ENCODE results near the gene C17orf113. TPM values are rescaled to one million over a fixed set of nuclear protein-coding genes. Genes with fewer than 3 reads are reported as not detected.
"Not testable (repeated sequence)": the region's sequence is repeated elsewhere in the genome, so short reads cannot be mapped to it uniquely, and the experiment has no call there.

Gene C17orf113
- total and polyA plus RNA-seq, 2 donors (not counting 1 experiment from before 2014, with no cell fraction given), result 0.07 to 0.66 TPM

- peak in 1 of 2 donors; percentile 19 for DNase-seq (ENCODE audit: low read depth in 2 of 2)
- Histone ChIP-seq H3K27ac (ENCODE audit: insufficient read depth, low read length) (peak overlapping the region; percentile 28), H4K20me1 (ENCODE audit: control insufficient read depth, extremely low read depth, insufficient read depth, low read length) (no peaks in the 10 kb centered on the region), H3K4me2 (ENCODE audit: extremely low read depth, insufficient read depth, low read length) (no peak overlapping the region), H3K79me2 (ENCODE audit: control insufficient read depth, insufficient read depth, low read length) (peaks cover 14% of the 10 kb centered on the region), H3K9me3 (ENCODE audit: control insufficient read depth, insufficient read depth, low read depth, low read length) (no peaks in the 10 kb centered on the region), H3K36me3 (ENCODE audit: control insufficient read depth, insufficient read depth, low read length) (peaks cover 15% of the 10 kb centered on the region), H3K27me3 (ENCODE audit: control insufficient read depth, insufficient read depth, low read length) (no peaks in the 10 kb centered on the region), H3K9ac (ENCODE audit: insufficient read depth, low read length) (no peak overlapping the region), H2AFZ (ENCODE audit: low read length) (no peak overlapping the region), H3K4me3 (replicated peaks in 1 of 4; ENCODE audit: control extremely low read depth in 1 of 4, insufficient read depth in 1 of 4, low read depth in 3 of 4, low read length in 4 of 4) (no peak overlapping the region), H3K4me1 (ENCODE audit: control insufficient read depth, extremely low read depth, insufficient read depth, low read length) (peaks cover 16% of the 10 kb centered on the region)
- no peak for TF ChIP-seq EZH2 (IDR thresholded peaks at IDR 0.05; ENCODE audit: low read length, missing control alignments)
- TF ChIP-seq CTCF (conservative IDR thresholded peaks at IDR 0.05 in 1 of 2, IDR thresholded peaks at IDR 0.05 in 1 of 2; ENCODE audit: low read depth in 1 of 2, low read length in 2 of 2), result no peak
Measured at GRCh38 chr17:42023524-42024349, 26.7 kb downstream of the C17orf113 start.

GRCh38 chr17:42020845-42021244, 29.6 kb downstream of the C17orf113 start:
- H3K9me3 ChIP-seq (ENCODE audit: control insufficient read depth, insufficient read depth, low read depth, low read length); DNase-seq (ENCODE audit: low read depth in 2 of 2); H3K27me3 ChIP-seq (ENCODE audit: control insufficient read depth, insufficient read depth, low read length); H2AFZ ChIP-seq (ENCODE audit: low read length); H4K20me1 ChIP-seq (ENCODE audit: control insufficient read depth, extremely low read depth, insufficient read depth, low read length): not testable (repeated sequence)
- H3K9ac ChIP-seq (ENCODE audit: insufficient read depth, low read length), result peak overlapping the region; percentile 89
- peaks cover 16% of the 10 kb centered on the region for H3K4me1 ChIP-seq (ENCODE audit: control insufficient read depth, extremely low read depth, insufficient read depth, low read length)
- H3K4me2 ChIP-seq (ENCODE audit: extremely low read depth, insufficient read depth, low read length), result peak overlapping the region; percentile 83
- peaks cover 15% of the 10 kb centered on the region for H3K36me3 ChIP-seq (ENCODE audit: control insufficient read depth, insufficient read depth, low read length)
- H3K79me2 ChIP-seq (ENCODE audit: control insufficient read depth, insufficient read depth, low read length), result peaks cover 28% of the 10 kb centered on the region
- H3K27ac ChIP-seq (ENCODE audit: insufficient read depth, low read length), result peak overlapping the region; percentile 88
- H3K4me3 ChIP-seq (replicated peaks in 1 of 4; ENCODE audit: control extremely low read depth in 1 of 4, insufficient read depth in 1 of 4, low read depth in 3 of 4, low read length in 4 of 4), result peak overlapping the region; percentile 90 to 98 (median 96)

- peak; percentile 89 to 90 for DNase-seq (ENCODE audit: low read depth in 2 of 2)
- Histone ChIP-seq H3K4me2 (ENCODE audit: extremely low read depth, insufficient read depth, low read length) (peak within 1 kb of the TSS; percentile 83), H4K20me1 (ENCODE audit: control insufficient read depth, extremely low read depth, insufficient read depth, low read length) (no peaks in the 10 kb centered on the region), H3K27ac (ENCODE audit: insufficient read depth, low read length) (peak within 1 kb of the TSS; percentile 88), H3K4me1 (ENCODE audit: control insufficient read depth, extremely low read depth, insufficient read depth, low read length) (peaks cover 5% of the 10 kb centered on the region), H3K4me3 (replicated peaks in 1 of 4; ENCODE audit: control extremely low read depth in 1 of 4, insufficient read depth in 1 of 4, low read depth in 3 of 4, low read length in 4 of 4) (peak within 1 kb of the TSS; percentile 90 to 98 (median 96)), H3K9ac (ENCODE audit: insufficient read depth, low read length) (peak within 1 kb of the TSS; percentile 89), H3K36me3 (ENCODE audit: control insufficient read depth, insufficient read depth, low read length) (peaks cover 14% of the 10 kb centered on the region), H3K27me3 (ENCODE audit: control insufficient read depth, insufficient read depth, low read length) (no peaks in the 10 kb centered on the region), H2AFZ (ENCODE audit: low read length) (peak within 1 kb of the TSS; percentile 86), H3K9me3 (ENCODE audit: control insufficient read depth, insufficient read depth, low read depth, low read length) (no peaks in the 10 kb centered on the region), H3K79me2 (ENCODE audit: control insufficient read depth, insufficient read depth, low read length) (peaks cover 38% of the 10 kb centered on the region)
- TF ChIP-seq EZH2 (IDR thresholded peaks at IDR 0.05; ENCODE audit: low read length, missing control alignments), result no peak
- TF ChIP-seq CTCF (conservative IDR thresholded peaks at IDR 0.05 in 1 of 2, IDR thresholded peaks at IDR 0.05 in 1 of 2; ENCODE audit: low read depth in 1 of 2, low read length in 2 of 2), result peak; percentile 75 to 76
Measured at GRCh38 chr17:42019509-42020404, 30.6 kb downstream of the C17orf113 start, which contains the start of gene NKIRAS2. TSS of gene NKIRAS2 (plus strand) at chr17:42020090. CDS start at chr17:42021578, 1,488 bp downstream.
